Spleen (tissue), 7 donors: Measurements from ENCODE around the gene IRF2BPL.

Source experiments
- CTCF ChIP-seq, 11 experiments: fragments of 200-600 bp in 7 of 11; fragments of 450-650 bp in 4 of 11; sonication (generic) in 4 of 11; IDR thresholded peaks in 8 of 11; conservative IDR thresholded peaks in 3 of 11; 1 replicate in 7 of 11; 2 replicates in 4 of 11; pipeline versions ENCODE4 v1.4.0 to v1.8.0; 2016 to 2021; ENCODE audit warnings: antibody characterized with exemption in 11 of 11, inconsistent platforms in 4 of 11, mild to moderate bottlenecking in 1 of 11
- POLR2A ChIP-seq, 3 donors: fragments of 450-650 bp; IDR thresholded peaks; one replicate each; pipeline ENCODE4 v1.5.1; 2017; ENCODE audit warnings: antibody characterized with exemption in 3 of 3, mild to moderate bottlenecking in 1 of 3
- donor health status: DM: no; HTN: no; CAD: no; lungs with moderate emphysema.
- donor health status: DM: no; HTN: no; CAD: no.
- donor health status: DM: no; HTN: no; CAD: no.

GRCh38 chr14:77074969-77075368 is 46.5 kb upstream of the IRF2BPL start:
- TF ChIP-seq CTCF (IDR thresholded peaks at IDR 0.05 in 8 of 11, conservative IDR thresholded peaks at IDR 0.05 in 3 of 11) (no peak), POLR2A (IDR thresholded peaks at IDR 0.05) (no peak)
